CD14-positive monocyte (primary cell): Measurements from ENCODE around the gene TBC1D16. TPM values are rescaled to one million over a fixed set of nuclear protein-coding genes. Genes with fewer than 3 reads are reported as not detected.

Experiments used
- DNase-seq, 3 donors: peaks; one replicate each; pipeline ENCODE4 v3.0.0-alpha.2; 2011 to 2022
- H2AFZ ChIP-seq: 2 replicates; pipeline ENCODE4 v1.6.0; 2012; ENCODE audit warnings: mild to moderate bottlenecking, low read depth, low read length, inconsistent platforms; ENCODE audit not compliant: insufficient read depth, poor library complexity, severe bottlenecking
- H3K27ac ChIP-seq, 2 donors: 1 replicate in 1 of 2; 2 replicates in 1 of 2; pipeline ENCODE4 v1.5.1; 2012 to 2013; ENCODE audit warnings: low read length in 2 of 2, control low read depth in 1 of 2, inconsistent platforms in 1 of 2, low read depth in 1 of 2, mild to moderate bottlenecking in 1 of 2
- H3K27me3 ChIP-seq, 2 donors: one replicate each; pipeline versions ENCODE4 v1.6.0 to v1.6.1; 2011 to 2013; ENCODE audit warnings: low read length in 2 of 2; ENCODE audit not compliant: control insufficient read depth in 2 of 2, insufficient read depth in 2 of 2
- H3K36me3 ChIP-seq, 2 donors: replicated peaks in 1 of 2; 1 replicate in 1 of 2; 2 replicates in 1 of 2; pipeline versions ENCODE4 v1.5.1 to v1.6.1; 2012 to 2013; ENCODE audit warnings: low read length in 2 of 2, control low read depth in 1 of 2, inconsistent platforms in 1 of 2, mild to moderate bottlenecking in 1 of 2; ENCODE audit not compliant: insufficient read depth in 2 of 2, control insufficient read depth in 1 of 2
- H3K4me1 ChIP-seq, 2 donors: 1 replicate in 1 of 2; 2 replicates in 1 of 2; pipeline versions ENCODE4 v1.5.1 to v1.6.1; 2012 to 2013; ENCODE audit warnings: low read length in 2 of 2, control low read depth in 1 of 2, inconsistent platforms in 1 of 2, mild to moderate bottlenecking in 1 of 2, moderate library complexity in 1 of 2; ENCODE audit not compliant: insufficient read depth in 2 of 2, control insufficient read depth in 1 of 2
- H3K4me2 ChIP-seq: replicated peaks from 2 replicates; pipeline ENCODE3; 2012; ENCODE audit warnings: low read length, moderate library complexity, mild to moderate bottlenecking; ENCODE audit not compliant: poor library complexity, severe bottlenecking; ENCODE audit errors: extremely low read depth
- H3K4me3 ChIP-seq, 3 experiments: fragments of 200-600 bp in 1 of 3; sonication (generic) in 1 of 3; replicated peaks in 1 of 3; 1 replicate in 2 of 3; 2 replicates in 1 of 3; pipeline ENCODE4 v1.5.1; 2011 to 2013; ENCODE audit warnings: low read length in 3 of 3, mild to moderate bottlenecking in 3 of 3, control low read depth in 2 of 3, low read depth in 2 of 3, inconsistent platforms in 1 of 3, moderate library complexity in 1 of 3
- H3K79me2 ChIP-seq: 2 replicates; pipeline ENCODE4 v1.6.0; 2012; ENCODE audit warnings: mild to moderate bottlenecking, control low read depth, inconsistent platforms, low read length, moderate library complexity; ENCODE audit not compliant: insufficient read depth
- H3K9ac ChIP-seq: 2 replicates; pipeline ENCODE4 v1.6.0; 2017; ENCODE audit warnings: low read length, mild to moderate bottlenecking; ENCODE audit not compliant: insufficient read depth, poor library complexity, severe bottlenecking
- H3K9me3 ChIP-seq, 2 donors: replicated peaks in 1 of 2; 1 replicate in 1 of 2; 2 replicates in 1 of 2; pipeline versions ENCODE4 v1.5.1 to v1.6.1; 2012 to 2013; ENCODE audit warnings: low read length in 2 of 2, control low read depth in 1 of 2; ENCODE audit not compliant: control insufficient read depth in 1 of 2, insufficient read depth in 1 of 2
- H4K20me1 ChIP-seq: 2 replicates; pipeline ENCODE4 v1.6.0; 2012; ENCODE audit warnings: mild to moderate bottlenecking, low read length, control low read depth, moderate library complexity; ENCODE audit not compliant: insufficient read depth
- H3K27ac Mint-ChIP-seq, 7 donors: one replicate each; pipeline ENCODE4 v1.8.0; 2020; ENCODE audit warnings: mild to moderate bottlenecking in 7 of 7, mixed read lengths in 7 of 7, moderate library complexity in 6 of 7, inconsistent platforms in 2 of 7
- H3K27me3 Mint-ChIP-seq, 3 donors: one replicate each; pipeline ENCODE4 v1.8.0; 2021 to 2022; ENCODE audit warnings: low read depth in 3 of 3, mild to moderate bottlenecking in 3 of 3, mixed read lengths in 3 of 3, moderate library complexity in 3 of 3, inconsistent platforms in 1 of 3
- H3K36me3 Mint-ChIP-seq, 2 donors: one replicate each; pipeline ENCODE4 v1.8.0; 2020; ENCODE audit warnings: mixed read lengths in 2 of 2, inconsistent platforms in 1 of 2, mild to moderate bottlenecking in 1 of 2
- H3K4me1 Mint-ChIP-seq: one replicate; pipeline ENCODE4 v1.8.0; 2020; ENCODE audit warnings: mild to moderate bottlenecking, mixed read lengths
- H3K4me3 Mint-ChIP-seq, 2 donors: one replicate each; pipeline ENCODE4 v1.8.0; 2020; ENCODE audit warnings: mild to moderate bottlenecking in 2 of 2, mixed read lengths in 2 of 2, moderate library complexity in 1 of 2
- H3K9me3 Mint-ChIP-seq, 7 donors: one replicate each; pipeline ENCODE4 v1.8.0; 2020 to 2022; ENCODE audit warnings: mixed read lengths in 7 of 7, mild to moderate bottlenecking in 6 of 7, moderate library complexity in 6 of 7, inconsistent platforms in 2 of 7
- CTCF ChIP-seq: fragments of 200-600 bp; IDR thresholded peaks from one replicate; pipeline ENCODE4 v1.8.0; 2022; ENCODE audit warnings: antibody characterized with exemption, mild to moderate bottlenecking
- WGBS: methylation state at CpG from one replicate; pipeline ENCODE4 v1.1.5; 2013; ENCODE audit warnings: missing lambda C conversion rate; ENCODE audit not compliant: insufficient coverage; 5-methylcytosine and 5-hydroxymethylcytosine counted together
- intact Hi-C, 2 donors: fragments of 100-400 bp; cut with micrococcal nuclease; formaldehyde crosslinking; loops; one replicate each; pipeline versions ENCODE4 v1.15.0 to v1.15.1; 2023
- polyA plus RNA-seq, 3 donors: library from polyadenylated mRNA; depleted of rRNA in 1 of 3; unstranded in 2 of 3; stranded (reverse) in 1 of 3; fragments of 300-500 nt in 2 of 3; fragments of >200 nt in 1 of 3; fragmentation: Illumina TruSeq in 2 of 3; gene quantifications; 1 replicate in 2 of 3; 2 replicates in 1 of 3; pipeline ENCODE4 v1.2.3, GENCODE V29; 2012 to 2021

The TBC1D16 gene
- polyA plus RNA-seq, 3 donors: 0.11 to 0.53 (median 0.27) TPM

DNA sequence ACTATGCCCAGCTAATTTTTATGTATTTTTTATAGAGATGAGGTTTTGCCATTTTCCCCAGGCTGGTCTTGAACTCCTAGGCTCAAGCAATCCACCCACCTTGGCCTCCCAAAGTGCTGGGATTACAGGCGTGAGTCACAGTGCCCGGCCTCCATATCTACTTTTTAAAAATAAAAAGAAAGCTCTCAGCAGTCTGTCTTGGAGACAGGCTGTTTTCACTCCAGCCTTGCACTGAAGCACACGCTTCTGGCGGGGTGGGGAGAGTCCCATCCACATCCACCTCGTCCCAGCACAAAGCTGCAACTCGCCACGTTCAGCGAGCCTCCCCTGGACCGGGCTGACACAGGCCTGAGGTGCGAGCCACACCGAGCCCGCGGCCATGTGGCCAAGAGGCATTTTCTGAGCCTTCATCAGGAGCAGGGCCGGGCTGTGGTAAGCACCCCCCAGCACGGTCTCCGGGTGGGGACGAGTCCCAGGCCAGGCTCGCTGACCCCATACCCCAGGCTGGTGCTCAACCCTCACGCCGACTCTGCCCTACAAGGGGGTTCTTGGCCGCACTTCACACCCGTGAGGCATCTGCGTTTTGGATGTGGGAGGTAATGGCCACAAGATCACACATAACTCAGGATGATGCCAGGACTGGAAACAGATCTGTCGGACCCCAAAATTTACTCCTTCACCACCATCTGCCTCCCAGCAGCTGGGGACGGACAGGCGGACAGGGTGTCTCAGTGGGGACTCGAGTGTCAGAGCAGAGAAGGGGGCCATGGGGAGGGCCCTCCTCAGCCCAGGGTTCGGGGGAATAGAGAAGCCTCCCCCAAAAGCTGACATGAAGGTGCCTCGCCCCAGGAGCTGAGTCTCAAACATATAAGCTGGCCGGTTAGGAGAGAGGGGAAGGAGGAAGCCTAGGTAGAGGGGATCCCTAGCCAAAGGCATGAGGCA is 28.6 kb downstream of the TBC1D16 start:
- H3K9ac ChIP-seq: no peak overlapping the region
- Mint-ChIP-seq H3K9me3 (no peaks in the 10 kb centered on the region), H3K27ac (no peak overlapping the region), H3K4me3 (no peak overlapping the region), H3K4me1 (peaks cover 7% of the 10 kb centered on the region), H3K36me3 (no peaks in the 10 kb centered on the region), H3K27me3 (peaks cover 2 to 8% (median 5%) of the 10 kb centered on the region in 3 donors)
- TF ChIP-seq CTCF: no peak
- no peak overlapping the region for H3K4me2 ChIP-seq
- no peaks in the 10 kb centered on the region for H3K36me3 ChIP-seq
- no peaks in the 10 kb centered on the region for H4K20me1 ChIP-seq
- H3K79me2 ChIP-seq: no peaks in the 10 kb centered on the region
- no peak overlapping the region for H2AFZ ChIP-seq
- H3K27me3 ChIP-seq: no peaks in the 10 kb centered on the region
- 94% methylated on average over 17 of the region's 30 CpGs for WGBS
- H3K4me3 ChIP-seq: no peak overlapping the region
- no peak for DNase-seq
- intact Hi-C loops: no loop called here
- no peaks in the 10 kb centered on the region for H3K9me3 ChIP-seq
- peaks cover 4 to 8% of the 10 kb centered on the region in 2 donors for H3K4me1 ChIP-seq
- H3K27ac ChIP-seq: no peak overlapping the region

- 76% methylated on average over 7 of the region's 8 CpGs for WGBS
- H3K4me2 ChIP-seq: no peak overlapping the region
- H3K36me3 Mint-ChIP-seq: no peaks in the 10 kb centered on the region
- no peaks in the 10 kb centered on the region for H3K9me3 ChIP-seq
- H3K4me1 ChIP-seq: peaks cover 4 to 8% of the 10 kb centered on the region in 2 donors
- DNase-seq: no peak
- H3K27ac ChIP-seq: no peak overlapping the region
- H3K36me3 ChIP-seq: no peaks in the 10 kb centered on the region
- H3K27ac Mint-ChIP-seq: peak overlapping the region in 2 of 7 donors; percentile 52 to 80
- no peak overlapping the region for H3K4me3 ChIP-seq
- H3K4me1 Mint-ChIP-seq: peaks cover 7% of the 10 kb centered on the region
- H3K9ac ChIP-seq: no peak overlapping the region
- no peaks in the 10 kb centered on the region for H3K79me2 ChIP-seq
- peak overlapping the region in 1 of 2 donors; percentile 59 for H3K4me3 Mint-ChIP-seq
- no peaks in the 10 kb centered on the region for H4K20me1 ChIP-seq
- TF ChIP-seq CTCF: no peak
- H3K27me3 Mint-ChIP-seq: peaks cover 2 to 8% (median 5%) of the 10 kb centered on the region in 3 donors
- no peak overlapping the region for H2AFZ ChIP-seq
- H3K27me3 ChIP-seq: no peaks in the 10 kb centered on the region
- H3K9me3 Mint-ChIP-seq: no peaks in the 10 kb centered on the region
- intact Hi-C loops: no loop called here
These were observed 29.3 kb downstream of the TBC1D16 start for GRCh38 chr17:80006339-80006720.
